Activated T-cell treated with anti-CD3 and anti-CD28 coated beads, Interleukin-2, amount 50 U/mL, for 72 hours (primary cell): ENCODE results near the gene NIM1K. TPM values are rescaled to one million over a fixed set of nuclear protein-coding genes. Genes with fewer than 3 reads are reported as not detected.
A peak's percentile ranks its signal among the peaks of the same experiment; 100 is the strongest.

Source experiments
- ATAC-seq, 2 donors: fragments of 150-1000 bp; cut with Tn5 transposase; replicated peaks in 1 of 2; 2 replicates each; pipeline ENCODE4 v1.10.0; 2021; ENCODE audit warnings: moderate library complexity in 2 of 2, mild to moderate bottlenecking in 1 of 2
- DNase-seq, 2 donors: peaks; one replicate each; pipeline ENCODE4 v3.0.0; 2021 to 2022; ENCODE audit warnings: mixed read lengths in 1 of 2
- H3K27ac Mint-ChIP-seq: one replicate; pipeline ENCODE4 v1.8.0; 2022; ENCODE audit warnings: mild to moderate bottlenecking, moderate library complexity, mixed read lengths
- H3K27me3 Mint-ChIP-seq: one replicate; pipeline ENCODE4 v1.8.0; 2022; ENCODE audit warnings: low read depth, mixed read lengths
- H3K36me3 Mint-ChIP-seq, 2 donors: one replicate each; pipeline ENCODE4 v1.8.0; 2022; ENCODE audit warnings: mixed read lengths in 2 of 2, mild to moderate bottlenecking in 1 of 2; ENCODE audit not compliant: insufficient read depth in 2 of 2
- H3K4me1 Mint-ChIP-seq: one replicate; pipeline ENCODE4 v1.8.0; 2022; ENCODE audit warnings: low read depth, mixed read lengths
- H3K4me3 Mint-ChIP-seq, 2 donors: one replicate each; pipeline ENCODE4 v1.8.0; 2022; ENCODE audit warnings: mild to moderate bottlenecking in 2 of 2, mixed read lengths in 2 of 2, moderate library complexity in 2 of 2
- H3K9me3 Mint-ChIP-seq, 2 donors: one replicate each; pipeline ENCODE4 v1.8.0; 2022; ENCODE audit warnings: mixed read lengths in 2 of 2
- total RNA-seq, 2 donors: library from RNA; stranded (reverse); gene quantifications; one replicate each; pipeline ENCODE4 v1.2.3, GENCODE V29; 2022

NIM1K gene
- total RNA-seq, 2 donors from 2014 or later = 3.4 to 4.3 TPM

- Mint-ChIP-seq H3K27ac (no peak overlapping the region), H3K9me3 (no peaks in the 10 kb centered on the region), H3K4me1 (peaks cover 17% of the 10 kb centered on the region), H3K36me3 (peaks cover 0 to 2% of the 10 kb centered on the region in 2 donors), H3K27me3 (no peaks in the 10 kb centered on the region), H3K4me3 (no peak overlapping the region)
- DNase-seq = no peak
- no peak for ATAC-seq
Measured at GRCh38 chr5:43279548-43280274, 87.7 kb downstream of the NIM1K start.

GRCh38 chr5:43281840-43282658 lies 90.0 kb downstream of the NIM1K start:
- H3K4me3 Mint-ChIP-seq = peak overlapping the region in 1 of 2 donors; percentile 46
- H3K27ac Mint-ChIP-seq = peak overlapping the region; percentile 36
- ATAC-seq = peak; percentile 89 to 90
- H3K27me3 Mint-ChIP-seq = no peaks in the 10 kb centered on the region
- H3K36me3 Mint-ChIP-seq = peaks cover 4% of the 10 kb centered on the region in 2 donors
- peaks cover 17% of the 10 kb centered on the region for H3K4me1 Mint-ChIP-seq
- no peaks in the 10 kb centered on the region for H3K9me3 Mint-ChIP-seq
- DNase-seq = peak; percentile 35 to 47

- Mint-ChIP-seq H3K36me3 (peaks cover 4 to 12% of the 10 kb centered on the region in 2 donors), H3K27me3 (no peaks in the 10 kb centered on the region)
- ATAC-seq = no peak
Measured at GRCh38 chr5:43286623-43287022, 94.6 kb downstream of the NIM1K start.

DNA sequence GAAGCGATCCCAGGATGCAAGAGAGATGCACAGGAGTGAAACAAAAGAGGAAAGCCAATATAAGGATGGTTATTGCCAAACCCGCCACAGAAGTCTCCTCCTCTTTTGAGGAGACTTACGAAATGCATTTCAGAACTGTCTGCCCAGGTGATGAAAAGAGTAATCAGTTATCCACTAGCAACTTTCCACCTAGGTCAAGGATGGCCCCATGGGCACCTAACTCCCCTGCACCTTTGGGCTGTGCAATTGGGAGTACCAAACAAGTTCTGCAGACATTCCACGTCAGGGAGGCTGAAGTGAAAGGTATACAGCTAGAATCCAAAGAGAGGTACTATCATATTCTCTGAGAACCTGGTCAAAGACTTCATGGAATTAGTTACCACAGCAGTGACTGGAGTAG lies 95.5 kb downstream of the NIM1K start:
- peaks cover 4 to 16% of the 10 kb centered on the region in 2 donors for H3K36me3 Mint-ChIP-seq
- no peak overlapping the region for H3K27ac Mint-ChIP-seq
- ATAC-seq (no peak), DNase-seq (no peak)
- no peaks in the 10 kb centered on the region for H3K27me3 Mint-ChIP-seq
- H3K9me3 Mint-ChIP-seq = no peaks in the 10 kb centered on the region
- H3K4me3 Mint-ChIP-seq = no peak overlapping the region
- H3K4me1 Mint-ChIP-seq = no peaks in the 10 kb centered on the region

More at GRCh38 chr5:43286623-43287022, 94.6 kb downstream of the NIM1K start:
- Mint-ChIP-seq H3K9me3 (no peaks in the 10 kb centered on the region), H3K27ac (no peak overlapping the region), H3K4me1 (peaks cover 8% of the 10 kb centered on the region), H3K4me3 (no peak overlapping the region)
- no peak for DNase-seq

GRCh38 chr5:43288269-43288831 lies 96.3 kb downstream of the NIM1K start:
- no peaks in the 10 kb centered on the region for H3K27me3 Mint-ChIP-seq
- no peaks in the 10 kb centered on the region for H3K9me3 Mint-ChIP-seq
- peaks cover 4 to 20% of the 10 kb centered on the region in 2 donors for H3K36me3 Mint-ChIP-seq
- no peak overlapping the region for H3K4me3 Mint-ChIP-seq
- peak overlapping the region; percentile 24 for H3K27ac Mint-ChIP-seq
- ATAC-seq (no peak), DNase-seq (no peak)
- H3K4me1 Mint-ChIP-seq = no peaks in the 10 kb centered on the region

GRCh38 chr5:43290726-43291125 lies 98.7 kb downstream of the NIM1K start:
- H3K4me3 Mint-ChIP-seq = no peak overlapping the region
- ATAC-seq (no peak), DNase-seq (no peak)
- H3K9me3 Mint-ChIP-seq = no peaks in the 10 kb centered on the region
- no peak overlapping the region for H3K27ac Mint-ChIP-seq
- H3K36me3 Mint-ChIP-seq = peaks cover 9 to 37% of the 10 kb centered on the region in 2 donors
- no peaks in the 10 kb centered on the region for H3K4me1 Mint-ChIP-seq
- H3K27me3 Mint-ChIP-seq = no peaks in the 10 kb centered on the region

DNA sequence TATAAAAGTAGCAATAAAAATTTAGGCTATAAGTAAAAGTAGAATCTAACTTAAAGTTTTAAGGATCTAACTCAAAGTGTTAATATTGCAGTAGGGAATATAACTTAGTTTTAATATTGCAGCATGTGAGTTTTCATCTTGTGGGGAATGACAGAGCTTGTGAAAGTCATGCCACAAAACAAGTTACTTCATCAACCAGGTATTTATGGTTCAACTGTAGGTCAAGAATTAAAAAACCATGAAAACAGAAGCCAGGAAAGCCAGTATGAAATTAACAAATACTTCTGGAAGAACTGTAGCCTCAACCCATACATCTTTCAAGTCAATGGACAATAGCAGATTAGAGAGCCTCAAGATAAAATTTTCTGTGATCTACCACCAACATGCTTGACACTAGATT lies 102.2 kb downstream of the NIM1K start:
- Mint-ChIP-seq H3K4me1 (no peaks in the 10 kb centered on the region), H3K36me3 (peaks cover 12 to 47% of the 10 kb centered on the region in 2 donors), H3K4me3 (no peak overlapping the region), H3K9me3 (no peaks in the 10 kb centered on the region), H3K27ac (peak overlapping the region; percentile 75), H3K27me3 (no peaks in the 10 kb centered on the region)
- DNase-seq (no peak), ATAC-seq (no peak)

- H3K4me1 Mint-ChIP-seq = no peaks in the 10 kb centered on the region
- H3K27ac Mint-ChIP-seq = no peak overlapping the region
- H3K9me3 Mint-ChIP-seq = no peaks in the 10 kb centered on the region
- no peak for ATAC-seq
- no peak overlapping the region for H3K4me3 Mint-ChIP-seq
- DNase-seq = no peak
- no peaks in the 10 kb centered on the region for H3K27me3 Mint-ChIP-seq
- H3K36me3 Mint-ChIP-seq = peaks cover 12 to 49% of the 10 kb centered on the region in 2 donors
Measured at GRCh38 chr5:43295202-43295601, 103.2 kb downstream of the NIM1K start.

DNA sequence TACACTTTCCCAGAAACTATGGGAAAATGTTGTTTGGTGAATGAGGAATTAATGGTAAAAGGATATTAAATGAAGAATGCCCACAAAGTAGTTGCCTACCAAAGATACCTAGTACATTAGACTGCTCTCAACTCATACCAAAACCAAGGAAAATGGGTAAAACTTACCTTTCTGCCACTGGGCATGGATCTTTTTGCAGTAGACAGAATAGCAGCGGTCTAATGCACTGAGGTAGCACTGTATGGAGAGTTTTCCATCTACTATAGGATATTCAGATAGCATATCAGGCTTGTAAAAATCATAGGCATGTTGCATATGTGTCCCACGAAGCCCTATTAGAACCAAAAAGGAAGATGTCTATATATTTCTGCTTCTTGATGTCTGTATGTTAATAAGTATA lies 104.8 kb downstream of the NIM1K start:
- ATAC-seq (no peak), DNase-seq (no peak)
- Mint-ChIP-seq H3K27me3 (no peaks in the 10 kb centered on the region), H3K9me3 (no peaks in the 10 kb centered on the region), H3K27ac (peak overlapping the region; percentile 55), H3K36me3 (peaks cover 15 to 48% of the 10 kb centered on the region in 2 donors), H3K4me3 (no peak overlapping the region), H3K4me1 (peaks cover 9% of the 10 kb centered on the region)

GRCh38 chr5:43298443-43298842 lies 106.4 kb downstream of the NIM1K start:
- Mint-ChIP-seq H3K4me1 (peaks cover 25% of the 10 kb centered on the region), H3K4me3 (no peak overlapping the region), H3K27ac (no peak overlapping the region), H3K27me3 (no peaks in the 10 kb centered on the region), H3K36me3 (peaks cover 23 to 56% of the 10 kb centered on the region in 2 donors), H3K9me3 (no peaks in the 10 kb centered on the region)
- ATAC-seq (no peak), DNase-seq (no peak)

DNA sequence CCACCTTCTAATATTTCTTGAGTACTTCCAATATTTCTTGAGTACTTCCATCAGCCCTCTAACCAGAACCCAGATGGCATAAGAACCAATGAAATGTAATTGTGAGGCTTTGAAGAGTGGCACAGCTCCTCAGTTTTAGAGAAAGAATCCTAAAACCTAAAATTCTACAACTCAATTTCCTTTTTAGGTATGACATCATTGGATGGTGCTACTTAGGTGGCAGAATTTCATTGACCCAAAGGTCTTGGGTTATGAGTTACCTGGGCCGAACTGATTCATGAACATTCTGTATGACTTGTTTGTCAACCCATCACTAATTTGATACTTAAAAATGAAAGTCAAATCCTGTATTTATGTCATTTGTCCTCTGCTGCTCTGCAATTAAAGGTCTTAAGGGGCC lies 108.1 kb downstream of the NIM1K start:
- peak in 1 of 2 donors; percentile 47 for ATAC-seq

GRCh38 chr5:43301653-43302091 lies 109.6 kb downstream of the NIM1K start:
- DNase-seq (no peak), ATAC-seq (no peak)
- Mint-ChIP-seq H3K4me3 (peak overlapping the region in 1 of 2 donors; percentile 44), H3K9me3 (no peaks in the 10 kb centered on the region), H3K27me3 (no peaks in the 10 kb centered on the region), H3K4me1 (peaks cover 54% of the 10 kb centered on the region), H3K27ac (peak overlapping the region; percentile 45), H3K36me3 (peaks cover 17 to 44% of the 10 kb centered on the region in 2 donors)

More for the DNA sequence above, 108.1 kb downstream of the NIM1K start:
- Mint-ChIP-seq H3K4me1 (peaks cover 41% of the 10 kb centered on the region), H3K4me3 (no peak overlapping the region), H3K27me3 (no peaks in the 10 kb centered on the region), H3K9me3 (no peaks in the 10 kb centered on the region), H3K36me3 (peaks cover 24 to 49% of the 10 kb centered on the region in 2 donors), H3K27ac (no peak overlapping the region)
- DNase-seq = no peak

- peaks cover 17 to 41% of the 10 kb centered on the region in 2 donors for H3K36me3 Mint-ChIP-seq
- DNase-seq (no peak), ATAC-seq (no peak)
- H3K27ac Mint-ChIP-seq = peak overlapping the region; percentile 45
- peaks cover 55% of the 10 kb centered on the region for H3K4me1 Mint-ChIP-seq
- H3K9me3 Mint-ChIP-seq = no peaks in the 10 kb centered on the region
- peak overlapping the region in 1 of 2 donors; percentile 44 for H3K4me3 Mint-ChIP-seq
- no peaks in the 10 kb centered on the region for H3K27me3 Mint-ChIP-seq
Measured at GRCh38 chr5:43302481-43302880, 110.5 kb downstream of the NIM1K start.
